CMK (cell line): Measurements from ENCODE around the gene PTTG1IP.

Experiments used
- DNase-seq: peaks from one replicate; pipeline ENCODE4 v3.0.0-alpha.2; 2010; ENCODE audit warnings: low read depth

The PTTG1IP gene

GRCh38 chr21:44896561-44897286 is 23.2 kb upstream of the PTTG1IP start:
- no peak for DNase-seq

GRCh38 chr21:44895859-44896258 is 22.4 kb upstream of the PTTG1IP start:
- no peak for DNase-seq

GRCh38 chr21:44894687-44895302 is 21.3 kb upstream of the PTTG1IP start:
- DNase-seq: no peak

GRCh38 chr21:44893948-44894656 is 20.6 kb upstream of the PTTG1IP start:
- no peak for DNase-seq

- no peak for DNase-seq
These were observed 19.7 kb upstream of the PTTG1IP start for GRCh38 chr21:44893278-44893556.

- DNase-seq: no peak
These were observed 19.2 kb upstream of the PTTG1IP start for GRCh38 chr21:44892536-44893277.

- no peak for DNase-seq
These were observed 18.6 kb upstream of the PTTG1IP start for GRCh38 chr21:44892095-44892494.

GRCh38 chr21:44891631-44892031 is 18.1 kb upstream of the PTTG1IP start:
- DNase-seq: no peak

GRCh38 chr21:44890961-44891541 is 17.6 kb upstream of the PTTG1IP start:
- DNase-seq: no peak

- no peak for DNase-seq
These were observed 16.9 kb upstream of the PTTG1IP start for GRCh38 chr21:44890338-44890931.

- no peak for DNase-seq
These were observed 16.3 kb upstream of the PTTG1IP start for GRCh38 chr21:44889625-44890337.

GRCh38 chr21:44888581-44889550 is 15.4 kb upstream of the PTTG1IP start:
- DNase-seq: no peak

- no peak for DNase-seq
These were observed 14.5 kb upstream of the PTTG1IP start for GRCh38 chr21:44887807-44888580.

- DNase-seq: no peak
These were observed 13.8 kb upstream of the PTTG1IP start for GRCh38 chr21:44887126-44887806.

- no peak for DNase-seq
These were observed 12.9 kb upstream of the PTTG1IP start for GRCh38 chr21:44886113-44887075.

- no peak for DNase-seq
These were observed 12.1 kb upstream of the PTTG1IP start for GRCh38 chr21:44885615-44886014.

- no peak for DNase-seq
These were observed 10.6 kb upstream of the PTTG1IP start for GRCh38 chr21:44884097-44884496.

GRCh38 chr21:44883250-44883649 is 9.8 kb upstream of the PTTG1IP start:
- DNase-seq: no peak
